HepG2 (cell line): ENCODE measurements around the gene TRRAP. TPM values are rescaled to one million over a fixed set of nuclear protein-coding genes. Genes with fewer than 3 reads are reported as not detected.

Experiments
- ATAC-seq: fragments of 200-7000 bp; cut with Tn5 transposase; 3 replicates; pipeline ENCODE4 v1.9.1; 2020; ENCODE audit warnings: mild to moderate bottlenecking, moderate library complexity
- BruUV-seq: library from RNA; stranded (reverse); fragments of 400-500 nt; replicated peaks from 2 replicates; lab custom pipeline; 2021; lab: Mats Ljungman, UMichigan
- CTCF ChIA-PET: fragments of 300-600 bp; formaldehyde crosslinking; extraction: SDS; loops from one replicate; lab custom pipeline; 2021; ENCODE audit warnings: low total read pairs, inconsistent platforms, low intra/inter-chr PET ratio; lab: Yijun Ruan, JAX
- POLR2A ChIA-PET: fragments of 350-600 bp; sonication (Branson Sonifier 250); formaldehyde crosslinking; loops from one replicate; lab custom pipeline; 2020; ENCODE audit warnings: antibody characterized with exemption, inconsistent platforms; lab: Yijun Ruan, JAX
- DNase-seq: peaks from one replicate; pipeline ENCODE4 v3.0.0-alpha.2; 2015; ENCODE audit warnings: low spot score
- FAIRE-seq: peaks from 3 replicates; lab custom pipeline; 2011; peaks lifted over from hg19 to GRCh38; lab: Jason Lieb, UNC
- H2AFZ ChIP-seq: one replicate; pipeline ENCODE4 v1.6.1; 2011; ENCODE audit warnings: low read length, inconsistent platforms
- H3K27ac ChIP-seq: fragments of 300-600 bp; 3 replicates; pipeline ENCODE4 v1.8.0; 2011; ENCODE audit warnings: mixed run types, mild to moderate bottlenecking, mixed read lengths, low read length, inconsistent platforms; ENCODE audit not compliant: insufficient read depth; ENCODE audit errors: extremely low read length
- H3K27me3 ChIP-seq, 2 experiments: fragments of 200-600 bp in 1 of 2; 2 replicates in 1 of 2; 3 replicates in 1 of 2; pipeline versions ENCODE4 v1.6.0 to v1.8.0; 2011; ENCODE audit warnings: low read length in 2 of 2, mild to moderate bottlenecking in 2 of 2, moderate library complexity in 2 of 2, inconsistent platforms in 1 of 2; ENCODE audit not compliant: insufficient read depth in 2 of 2, control insufficient read depth in 1 of 2
- H3K36me3 ChIP-seq, 2 experiments: fragments of 200-600 bp in 1 of 2; replicated peaks in 1 of 2; 2 replicates in 1 of 2; 3 replicates in 1 of 2; pipeline versions ENCODE4 v1.5.1 to v1.8.0; 2011; ENCODE audit warnings: low read length in 2 of 2, inconsistent platforms in 1 of 2; ENCODE audit not compliant: insufficient read depth in 2 of 2, control insufficient read depth in 1 of 2
- H3K4me1 ChIP-seq: 2 replicates; pipeline ENCODE4 v1.5.1; 2012; ENCODE audit warnings: low read length, inconsistent platforms; ENCODE audit not compliant: insufficient read depth
- H3K4me2 ChIP-seq: 2 replicates; pipeline ENCODE4 v1.6.0; 2011; ENCODE audit warnings: low read depth, low read length, inconsistent platforms
- H3K4me3 ChIP-seq, 3 experiments: fragments of 200-600 bp in 1 of 3; sonication (generic), shearing (Covaris generic) in 1 of 3; replicated peaks in 1 of 3; 2 replicates each; pipeline ENCODE4 v1.5.1; 2011 to 2016; ENCODE audit warnings: low read length in 3 of 3, inconsistent platforms in 2 of 3, low read depth in 2 of 3, mild to moderate bottlenecking in 2 of 3, control low read depth in 1 of 3, mixed read lengths in 1 of 3; ENCODE audit not compliant: insufficient read depth in 1 of 3
- H3K79me2 ChIP-seq: one replicate; pipeline ENCODE4 v1.6.1; 2011; ENCODE audit warnings: low read length, inconsistent platforms; ENCODE audit not compliant: insufficient read depth
- H3K9ac ChIP-seq: 2 replicates; pipeline ENCODE4 v1.6.0; 2011; ENCODE audit warnings: mild to moderate bottlenecking, low read depth, low read length, inconsistent platforms; ENCODE audit not compliant: insufficient read depth
- H3K9me3 ChIP-seq: 2 replicates; pipeline ENCODE4 v1.5.1; 2012; ENCODE audit warnings: mild to moderate bottlenecking, low read length
- H4K20me1 ChIP-seq: 2 replicates; pipeline ENCODE4 v1.6.0; 2011; ENCODE audit warnings: inconsistent platforms, mild to moderate bottlenecking, low read length, moderate library complexity; ENCODE audit not compliant: insufficient read depth
- CREB3 ChIP-seq: sonication (generic); formaldehyde crosslinking; IDR thresholded peaks from 2 replicates; pipeline ENCODE4 v1.5.0; 2020; ENCODE audit warnings: missing genetic modification reagents
- LRRFIP1 ChIP-seq: sonication (generic); formaldehyde crosslinking; conservative IDR thresholded peaks from 2 replicates; pipeline ENCODE4 v1.4.0; 2020; ENCODE audit warnings: missing genetic modification reagents
- RARA ChIP-seq: IDR thresholded peaks from 2 replicates; pipeline ENCODE4 v1.6.1; 2016; ENCODE audit warnings: missing genetic modification reagents, missing compliant biosample characterization
- SKI ChIP-seq: fragments of 450-650 bp; IDR thresholded peaks from one replicate; pipeline ENCODE4 v1.6.1; 2018; ENCODE audit warnings: mild to moderate bottlenecking; ENCODE audit not compliant: partially characterized antibody
- ZBED4 ChIP-seq: sonication (generic); formaldehyde crosslinking; IDR thresholded peaks from 2 replicates; pipeline ENCODE4 v1.4.0; 2020; ENCODE audit warnings: missing genetic modification reagents, borderline replicate concordance
- ZBTB2 ChIP-seq: sonication (generic); formaldehyde crosslinking; IDR thresholded peaks from 2 replicates; pipeline ENCODE4 v1.8.0; 2022; ENCODE audit warnings: low read depth, missing genetic modification reagents
- ZNF292 ChIP-seq: sonication (generic); formaldehyde crosslinking; IDR thresholded peaks from 2 replicates; pipeline ENCODE4 v1.8.1; 2022; ENCODE audit warnings: mild to moderate bottlenecking, low read depth, missing genetic modification reagents, borderline replicate concordance
- ZNF414 ChIP-seq: sonication (generic); formaldehyde crosslinking; IDR thresholded peaks from 2 replicates; pipeline ENCODE4 v1.5.0; 2020; ENCODE audit warnings: missing genetic modification reagents
- ZNF484 ChIP-seq: sonication (generic); formaldehyde crosslinking; IDR thresholded peaks from 2 replicates; pipeline ENCODE4 v1.5.1; 2020; ENCODE audit warnings: mild to moderate bottlenecking, low read depth, missing genetic modification reagents, borderline replicate concordance
- ZNF577 ChIP-seq: sonication (generic); formaldehyde crosslinking; IDR thresholded peaks from 2 replicates; pipeline ENCODE4 v1.4.0; 2020; ENCODE audit warnings: mild to moderate bottlenecking, low read depth, missing genetic modification reagents, borderline replicate concordance
- ZNF605 ChIP-seq: sonication (generic); formaldehyde crosslinking; IDR thresholded peaks from 2 replicates; pipeline ENCODE4 v1.8.0; 2022; ENCODE audit warnings: mild to moderate bottlenecking, missing genetic modification reagents
- ZNF660 ChIP-seq: sonication (generic); formaldehyde crosslinking; IDR thresholded peaks from 2 replicates; pipeline ENCODE4 v1.5.1; 2020; ENCODE audit warnings: mild to moderate bottlenecking, low read depth, missing genetic modification reagents, borderline replicate concordance
- WGBS: methylation state at CpG from one replicate; pipeline ENCODE4 v1.1.6; 2017; ENCODE audit warnings: low lambda C conversion rate; 5-methylcytosine and 5-hydroxymethylcytosine counted together
- in situ Hi-C: cut with HindIII; loops from 2 replicates; pipeline ENCODE4 v1.10.0; 2017; ENCODE audit warnings: low pct_unique_long_range_greater_than_20kb; ENCODE audit not compliant: extremely low pct_ligation_motif_present
- intact Hi-C: fragments of 100-400 bp; cut with micrococcal nuclease; formaldehyde crosslinking; loops from one replicate; pipeline ENCODE4 v1.10.0; 2022; ENCODE audit not compliant: unreplicated experiment
- polyA plus RNA-seq, 8 experiments: library from polyadenylated mRNA; depleted of rRNA in 3 of 8; stranded (reverse) in 7 of 8; unstranded in 1 of 8; fragments of >200 nt; fragmentation: Illumina TruSeq in 4 of 8; extraction: Trizol in 4 of 8; gene quantifications; 2 replicates each; pipeline versions ENCODE4 v1.2.1 to v1.2.3, GENCODE V29; 2011 to 2016; ENCODE audit warnings: low read depth in 4 of 8, missing spikeins in 1 of 8, mixed read lengths in 1 of 8; ENCODE audit not compliant: insufficient read depth in 1 of 8
- total RNA-seq, 5 experiments: library from RNA; depleted of rRNA; stranded (reverse); fragments of >200 nt; fragmentation: Illumina TruSeq; extraction: Trizol; gene quantifications; 2 replicates each; pipeline ENCODE4 v1.2.3, GENCODE V29; 2016; ENCODE audit warnings: low read depth in 1 of 5

TRRAP gene
- total and polyA plus RNA-seq, 2 of the 13 experiments (the other 11 are each of a cell fraction or from before 2014, with no cell fraction given), result 8.6 to 10.5 TPM

GRCh38 chr7:99054781-99055180 lies 176.4 kb downstream of the TRRAP start:
- H3K79me2 ChIP-seq, result no peaks in the 10 kb centered on the region
- no peak overlapping the region for H3K4me3 ChIP-seq
- H4K20me1 ChIP-seq, result no peaks in the 10 kb centered on the region
- POLR2A ChIA-PET, result no interaction called here
- intact Hi-C loops, result no loop called here
- BruUV-seq, result no TSS peak
- no peak overlapping the region for H3K4me2 ChIP-seq
- no peak for TF ChIP-seq ZNF484 (CRISPR knock-in tag)
- TF ChIP-seq SKI, result no peak
- TF ChIP-seq ZNF292, result no peak
- TF ChIP-seq ZNF577, result no peak
- no peak for TF ChIP-seq CREB3 (CRISPR knock-in tag)
- no peak for TF ChIP-seq ZBTB2
- TF ChIP-seq LRRFIP1 (CRISPR knock-in tag), result no peak
- TF ChIP-seq ZNF414 (CRISPR knock-in tag), result no peak
- no peak for TF ChIP-seq ZNF660 (CRISPR knock-in tag)
- TF ChIP-seq ZBED4, result no peak
- no peak for TF ChIP-seq RARA (CRISPR knock-in tag)
- no peak for TF ChIP-seq ZNF605 (CRISPR knock-in tag)
- H3K36me3 ChIP-seq, result peaks cover 9 to 50% of the 10 kb centered on the region in 2 experiments; a peak in 4 of 5 replicates
- no peaks in the 10 kb centered on the region for H3K27me3 ChIP-seq
- H3K9me3 ChIP-seq, result no peaks in the 10 kb centered on the region
- no peak for ATAC-seq
- H2AFZ ChIP-seq, result no peak overlapping the region
- H3K9ac ChIP-seq, result no peak overlapping the region
- in situ Hi-C loops, result no loop called here
- peaks cover 15% of the 10 kb centered on the region for H3K4me1 ChIP-seq
- H3K27ac ChIP-seq, result no peak overlapping the region
- CTCF ChIA-PET, result no interaction called here
- WGBS, result 94% methylated on average over 9 of the region's 9 CpGs
- no peak for DNase-seq
- no peak for FAIRE-seq
